HepG2 (cell line): ENCODE results near the gene NDUFB4. TPM values are rescaled to one million over a fixed set of nuclear protein-coding genes. Genes with fewer than 3 reads are reported as not detected.
A peak's percentile ranks its signal among the peaks of the same experiment; 100 is the strongest.

Experiments
- ATAC-seq: fragments of 200-7000 bp; cut with Tn5 transposase; 3 replicates; pipeline ENCODE4 v1.9.1; 2020; ENCODE audit warnings: mild to moderate bottlenecking, moderate library complexity
- BruUV-seq: library from RNA; stranded (reverse); fragments of 400-500 nt; replicated peaks from 2 replicates; lab custom pipeline; 2021; lab: Mats Ljungman, UMichigan
- CTCF ChIA-PET: fragments of 300-600 bp; formaldehyde crosslinking; extraction: SDS; loops from one replicate; lab custom pipeline; 2021; ENCODE audit warnings: low total read pairs, inconsistent platforms, low intra/inter-chr PET ratio; lab: Yijun Ruan, JAX
- POLR2A ChIA-PET: fragments of 350-600 bp; sonication (Branson Sonifier 250); formaldehyde crosslinking; loops from one replicate; lab custom pipeline; 2020; ENCODE audit warnings: antibody characterized with exemption, inconsistent platforms; lab: Yijun Ruan, JAX
- DNase-seq: peaks from one replicate; pipeline ENCODE4 v3.0.0-alpha.2; 2015; ENCODE audit warnings: low spot score
- FAIRE-seq: peaks from 3 replicates; lab custom pipeline; 2011; peaks lifted over from hg19 to GRCh38; lab: Jason Lieb, UNC
- H2AFZ ChIP-seq: one replicate; pipeline ENCODE4 v1.6.1; 2011; ENCODE audit warnings: low read length, inconsistent platforms
- H3K27ac ChIP-seq: fragments of 300-600 bp; 3 replicates; pipeline ENCODE4 v1.8.0; 2011; ENCODE audit warnings: mixed run types, mild to moderate bottlenecking, mixed read lengths, low read length, inconsistent platforms; ENCODE audit not compliant: insufficient read depth; ENCODE audit errors: extremely low read length
- H3K27me3 ChIP-seq, 2 experiments: fragments of 200-600 bp in 1 of 2; 2 replicates in 1 of 2; 3 replicates in 1 of 2; pipeline versions ENCODE4 v1.6.0 to v1.8.0; 2011; ENCODE audit warnings: low read length in 2 of 2, mild to moderate bottlenecking in 2 of 2, moderate library complexity in 2 of 2, inconsistent platforms in 1 of 2; ENCODE audit not compliant: insufficient read depth in 2 of 2, control insufficient read depth in 1 of 2
- H3K36me3 ChIP-seq, 2 experiments: fragments of 200-600 bp in 1 of 2; replicated peaks in 1 of 2; 2 replicates in 1 of 2; 3 replicates in 1 of 2; pipeline versions ENCODE4 v1.5.1 to v1.8.0; 2011; ENCODE audit warnings: low read length in 2 of 2, inconsistent platforms in 1 of 2; ENCODE audit not compliant: insufficient read depth in 2 of 2, control insufficient read depth in 1 of 2
- H3K4me1 ChIP-seq: 2 replicates; pipeline ENCODE4 v1.5.1; 2012; ENCODE audit warnings: low read length, inconsistent platforms; ENCODE audit not compliant: insufficient read depth
- H3K4me2 ChIP-seq: 2 replicates; pipeline ENCODE4 v1.6.0; 2011; ENCODE audit warnings: low read depth, low read length, inconsistent platforms
- H3K4me3 ChIP-seq, 3 experiments: fragments of 200-600 bp in 1 of 3; sonication (generic), shearing (Covaris generic) in 1 of 3; replicated peaks in 1 of 3; 2 replicates each; pipeline ENCODE4 v1.5.1; 2011 to 2016; ENCODE audit warnings: low read length in 3 of 3, inconsistent platforms in 2 of 3, low read depth in 2 of 3, mild to moderate bottlenecking in 2 of 3, control low read depth in 1 of 3, mixed read lengths in 1 of 3; ENCODE audit not compliant: insufficient read depth in 1 of 3
- H3K79me2 ChIP-seq: one replicate; pipeline ENCODE4 v1.6.1; 2011; ENCODE audit warnings: low read length, inconsistent platforms; ENCODE audit not compliant: insufficient read depth
- H3K9ac ChIP-seq: 2 replicates; pipeline ENCODE4 v1.6.0; 2011; ENCODE audit warnings: mild to moderate bottlenecking, low read depth, low read length, inconsistent platforms; ENCODE audit not compliant: insufficient read depth
- H3K9me3 ChIP-seq: 2 replicates; pipeline ENCODE4 v1.5.1; 2012; ENCODE audit warnings: mild to moderate bottlenecking, low read length
- H4K20me1 ChIP-seq: 2 replicates; pipeline ENCODE4 v1.6.0; 2011; ENCODE audit warnings: inconsistent platforms, mild to moderate bottlenecking, low read length, moderate library complexity; ENCODE audit not compliant: insufficient read depth
- BRF2 ChIP-seq: sonication (generic); formaldehyde crosslinking; IDR thresholded peaks from 2 replicates; pipeline ENCODE4 v1.8.1; 2022; ENCODE audit warnings: mild to moderate bottlenecking, missing genetic modification reagents
- CHD4 ChIP-seq: fragments of 200-600 bp; sonication (generic); IDR thresholded peaks from 2 replicates; pipeline ENCODE4 v1.7.0; 2017; ENCODE audit warnings: mild to moderate bottlenecking, low read length, borderline replicate concordance
- ETS1 ChIP-seq: sonication (generic); formaldehyde crosslinking; IDR thresholded peaks from 2 replicates; pipeline ENCODE4 v1.4.0; 2020; ENCODE audit warnings: missing genetic modification reagents
- GATAD1 ChIP-seq: IDR thresholded peaks from 2 replicates; pipeline ENCODE4 v1.6.1; 2016; ENCODE audit warnings: missing genetic modification reagents, missing compliant biosample characterization
- GPBP1L1 ChIP-seq: sonication (generic); formaldehyde crosslinking; IDR thresholded peaks from 2 replicates; pipeline ENCODE4 v1.5.0; 2020; ENCODE audit warnings: mild to moderate bottlenecking, missing genetic modification reagents
- HNRNPH1 ChIP-seq: fragments of 200-400 bp; formaldehyde crosslinking; optimal IDR thresholded peaks from 2 replicates; pipeline ENCODE3; 2017; ENCODE audit warnings: mild to moderate bottlenecking, low read depth, low read length
- PBX3 ChIP-seq: sonication (generic); formaldehyde crosslinking; IDR thresholded peaks from 2 replicates; pipeline ENCODE4 v1.8.1; 2023; ENCODE audit warnings: missing genetic modification reagents, inconsistent platforms, borderline replicate concordance
- ZNF713 ChIP-seq: sonication (generic); formaldehyde crosslinking; IDR thresholded peaks from 2 replicates; pipeline ENCODE4 v1.4.0; 2020; ENCODE audit warnings: mild to moderate bottlenecking, missing genetic modification reagents
- ZNF83 ChIP-seq: sonication (generic); formaldehyde crosslinking; IDR thresholded peaks from 2 replicates; pipeline ENCODE4 v1.4.0; 2020; ENCODE audit warnings: missing genetic modification reagents, mild to moderate bottlenecking, borderline replicate concordance
- WGBS: methylation state at CpG from one replicate; pipeline ENCODE4 v1.1.6; 2017; ENCODE audit warnings: low lambda C conversion rate; 5-methylcytosine and 5-hydroxymethylcytosine counted together
- in situ Hi-C: cut with HindIII; loops from 2 replicates; pipeline ENCODE4 v1.10.0; 2017; ENCODE audit warnings: low pct_unique_long_range_greater_than_20kb; ENCODE audit not compliant: extremely low pct_ligation_motif_present
- intact Hi-C: fragments of 100-400 bp; cut with micrococcal nuclease; formaldehyde crosslinking; loops from one replicate; pipeline ENCODE4 v1.10.0; 2022; ENCODE audit not compliant: unreplicated experiment
- polyA plus RNA-seq, 8 experiments: library from polyadenylated mRNA; depleted of rRNA in 3 of 8; stranded (reverse) in 7 of 8; unstranded in 1 of 8; fragments of >200 nt; fragmentation: Illumina TruSeq in 4 of 8; extraction: Trizol in 4 of 8; gene quantifications; 2 replicates each; pipeline versions ENCODE4 v1.2.1 to v1.2.3, GENCODE V29; 2011 to 2016; ENCODE audit warnings: low read depth in 4 of 8, missing spikeins in 1 of 8, mixed read lengths in 1 of 8; ENCODE audit not compliant: insufficient read depth in 1 of 8
- total RNA-seq, 5 experiments: library from RNA; depleted of rRNA; stranded (reverse); fragments of >200 nt; fragmentation: Illumina TruSeq; extraction: Trizol; gene quantifications; 2 replicates each; pipeline ENCODE4 v1.2.3, GENCODE V29; 2016; ENCODE audit warnings: low read depth in 1 of 5
- TF ChIP-seq, protein P1 (sequence below): sonication (generic); formaldehyde crosslinking; IDR thresholded peaks from 2 replicates; pipeline ENCODE4 v1.5.1; 2020; ENCODE audit warnings: missing genetic modification reagents, mild to moderate bottlenecking, borderline replicate concordance
- TF ChIP-seq, protein P2 (sequence below): sonication (generic); formaldehyde crosslinking; IDR thresholded peaks from 2 replicates; pipeline ENCODE4 v1.8.0; 2022; ENCODE audit warnings: mild to moderate bottlenecking, missing genetic modification reagents; ENCODE audit not compliant: insufficient replicate concordance
- TF ChIP-seq, protein P3 (sequence below): IDR thresholded peaks from 2 replicates; pipeline ENCODE4 v1.6.1; 2016; ENCODE audit warnings: missing biosample characterization, missing genetic modification reagents, low read depth

The NDUFB4 gene
- total and polyA plus RNA-seq, 2 of the 13 experiments (the other 11 are each of a cell fraction or from before 2014, with no cell fraction given) = 115 to 116 TPM

DNA sequence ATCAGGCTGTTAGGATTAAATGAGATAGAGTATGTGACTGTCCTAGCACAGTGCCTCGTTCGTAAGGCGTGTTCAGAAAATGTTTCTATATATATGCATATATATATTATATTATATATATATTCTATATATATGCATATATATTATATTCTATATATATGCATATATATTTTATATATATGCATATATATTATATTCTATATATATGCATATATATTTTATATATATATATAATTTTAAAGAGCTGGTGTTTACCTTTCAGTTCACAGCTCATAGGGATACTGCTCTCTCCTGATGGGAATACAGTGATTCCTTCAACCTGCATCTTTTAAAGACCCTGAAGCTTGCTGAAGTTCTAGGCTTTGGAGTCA lies 702 bp downstream of the NDUFB4 start:
- Histone ChIP-seq H3K9me3 (no peaks in the 10 kb centered on the region), H3K36me3 (peaks cover 0 to 8% of the 10 kb centered on the region in 2 experiments; a peak in 1 of 5 replicates), H2AFZ (no peak overlapping the region), H3K27ac (peak overlapping the region; percentile 83), H3K9ac (peak overlapping the region; percentile 95), H3K27me3 (peaks cover 0 to 3% of the 10 kb centered on the region in 2 experiments; a peak in 1 of 5 replicates), H4K20me1 (no peaks in the 10 kb centered on the region), H3K4me1 (peaks cover 37% of the 10 kb centered on the region), H3K4me3 (peak overlapping the region; percentile 77 to 100 (median 97)), H3K4me2 (peak overlapping the region; percentile 94), H3K79me2 (peaks cover 27% of the 10 kb centered on the region)
- in situ Hi-C loops = no loop called here
- FAIRE-seq (no peak), DNase-seq (no peak), ATAC-seq (no peak)
- BruUV-seq = no TSS peak
- ChIA-PET CTCF (no interaction called here), POLR2A (interaction anchor here (1.2 to 2.3 kb wide), 5 partner anchors 8 to 501 kb away, joined by 3 to 11 read pairs (median 4); partner anchors contain the start of genes HGD and LRRC58)
- 39% methylated on average over 3 of the region's 3 CpGs for WGBS
- intact Hi-C loops = no loop called here
- no peak for TF ChIP-seq ETS1 (CRISPR knock-in tag)
- no peak for TF ChIP-seq CHD4
- TF ChIP-seq, protein P1, sequence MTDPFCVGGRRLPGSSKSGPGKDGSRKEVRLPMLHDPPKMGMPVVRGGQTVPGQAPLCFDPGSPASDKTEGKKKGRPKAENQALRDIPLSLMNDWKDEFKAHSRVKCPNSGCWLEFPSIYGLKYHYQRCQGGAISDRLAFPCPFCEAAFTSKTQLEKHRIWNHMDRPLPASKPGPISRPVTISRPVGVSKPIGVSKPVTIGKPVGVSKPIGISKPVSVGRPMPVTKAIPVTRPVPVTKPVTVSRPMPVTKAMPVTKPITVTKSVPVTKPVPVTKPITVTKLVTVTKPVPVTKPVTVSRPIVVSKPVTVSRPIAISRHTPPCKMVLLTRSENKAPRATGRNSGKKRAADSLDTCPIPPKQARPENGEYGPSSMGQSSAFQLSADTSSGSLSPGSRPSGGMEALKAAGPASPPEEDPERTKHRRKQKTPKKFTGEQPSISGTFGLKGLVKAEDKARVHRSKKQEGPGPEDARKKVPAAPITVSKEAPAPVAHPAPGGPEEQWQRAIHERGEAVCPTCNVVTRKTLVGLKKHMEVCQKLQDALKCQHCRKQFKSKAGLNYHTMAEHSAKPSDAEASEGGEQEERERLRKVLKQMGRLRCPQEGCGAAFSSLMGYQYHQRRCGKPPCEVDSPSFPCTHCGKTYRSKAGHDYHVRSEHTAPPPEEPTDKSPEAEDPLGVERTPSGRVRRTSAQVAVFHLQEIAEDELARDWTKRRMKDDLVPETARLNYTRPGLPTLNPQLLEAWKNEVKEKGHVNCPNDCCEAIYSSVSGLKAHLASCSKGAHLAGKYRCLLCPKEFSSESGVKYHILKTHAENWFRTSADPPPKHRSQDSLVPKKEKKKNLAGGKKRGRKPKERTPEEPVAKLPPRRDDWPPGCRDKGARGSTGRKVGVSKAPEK (CRISPR knock-in tag) = no peak
- TF ChIP-seq, protein P2, sequence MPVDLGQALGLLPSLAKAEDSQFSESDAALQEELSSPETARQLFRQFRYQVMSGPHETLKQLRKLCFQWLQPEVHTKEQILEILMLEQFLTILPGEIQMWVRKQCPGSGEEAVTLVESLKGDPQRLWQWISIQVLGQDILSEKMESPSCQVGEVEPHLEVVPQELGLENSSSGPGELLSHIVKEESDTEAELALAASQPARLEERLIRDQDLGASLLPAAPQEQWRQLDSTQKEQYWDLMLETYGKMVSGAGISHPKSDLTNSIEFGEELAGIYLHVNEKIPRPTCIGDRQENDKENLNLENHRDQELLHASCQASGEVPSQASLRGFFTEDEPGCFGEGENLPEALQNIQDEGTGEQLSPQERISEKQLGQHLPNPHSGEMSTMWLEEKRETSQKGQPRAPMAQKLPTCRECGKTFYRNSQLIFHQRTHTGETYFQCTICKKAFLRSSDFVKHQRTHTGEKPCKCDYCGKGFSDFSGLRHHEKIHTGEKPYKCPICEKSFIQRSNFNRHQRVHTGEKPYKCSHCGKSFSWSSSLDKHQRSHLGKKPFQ = no peak
- TF ChIP-seq BRF2 (CRISPR knock-in tag) = no peak
- TF ChIP-seq ZNF83 (CRISPR knock-in tag) = no peak
- TF ChIP-seq GPBP1L1 = no peak
- no peak for TF ChIP-seq ZNF713 (CRISPR knock-in tag)
- TF ChIP-seq, protein P3, sequence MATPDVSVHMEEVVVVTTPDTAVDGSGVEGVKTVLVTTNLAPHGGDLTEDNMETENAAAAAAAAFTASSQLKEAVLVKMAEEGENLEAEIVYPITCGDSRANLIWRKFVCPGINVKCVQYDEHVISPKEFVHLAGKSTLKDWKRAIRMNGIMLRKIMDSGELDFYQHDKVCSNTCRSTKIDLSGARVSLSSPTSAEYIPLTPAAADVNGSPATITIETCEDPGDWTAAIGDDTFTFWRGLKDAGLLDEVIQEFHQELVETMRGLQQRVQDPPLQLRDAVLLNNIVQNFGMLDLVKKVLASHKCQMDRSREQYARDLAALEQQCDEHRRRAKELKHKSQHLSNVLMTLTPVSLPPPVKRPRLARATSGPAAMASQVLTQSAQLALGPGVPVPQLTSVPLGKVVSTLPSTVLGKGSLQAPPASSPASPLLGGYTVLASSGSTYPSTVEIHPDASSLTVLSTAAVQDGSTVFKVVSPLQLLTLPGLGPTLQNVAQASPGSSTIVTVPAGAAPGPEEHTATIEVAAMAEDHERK (CRISPR knock-in tag) = no peak
- no peak for TF ChIP-seq GATAD1
- no peak for TF ChIP-seq PBX3 (CRISPR knock-in tag)
- TF ChIP-seq HNRNPH1 = no peak
